ENCODE results near the gene PDXDC1. TPM values are rescaled to one million over a fixed set of nuclear protein-coding genes. Genes with fewer than 3 reads are reported as not detected.
A peak's percentile ranks its signal among the peaks of the same experiment; 100 is the strongest.
"Not testable (repeated sequence)": the region's sequence is repeated elsewhere in the genome, so short reads cannot be mapped to it uniquely, and the experiment has no call there.

The PDXDC1 gene
- total and polyA plus RNA-seq, 4 donors = 35.7 to 109 (median 69.6) TPM

- not testable (repeated sequence) for H3K9me3 ChIP-seq (ENCODE audit: control insufficient read depth in 4 of 4, insufficient read depth in 3 of 4, low read length in 3 of 4); H3K4me1 ChIP-seq (ENCODE audit: control insufficient read depth in 5 of 5, insufficient read depth in 5 of 5, low read length in 5 of 5); H3K27ac ChIP-seq (ENCODE audit: low read depth in 1 of 2, low read length in 1 of 2); H3K36me3 ChIP-seq (ENCODE audit: control insufficient read depth in 4 of 4, insufficient read depth in 4 of 4, low read length in 4 of 4); ATAC-seq (ENCODE audit: insufficient read depth, low FRiP score); H3K9ac ChIP-seq (ENCODE audit: insufficient read depth in 1 of 2, low read length in 2 of 2); DNase-seq; H3K4me3 ChIP-seq; H3K27me3 ChIP-seq (ENCODE audit: control insufficient read depth in 3 of 3, insufficient read depth in 3 of 3, low read length in 2 of 3)
- WGBS, 2 donors = 81 to 86% methylated on average over 1 of the region's 1 CpG
Measured at GRCh38 chr16:15090663-15091269, 115.9 kb downstream of the PDXDC1 start.

- H3K9ac ChIP-seq (ENCODE audit: insufficient read depth in 1 of 2, low read length in 2 of 2) = peak overlapping the region; percentile 44 to 83
- ATAC-seq (ENCODE audit: insufficient read depth, low FRiP score); H3K9me3 ChIP-seq (ENCODE audit: control insufficient read depth in 4 of 4, insufficient read depth in 3 of 4, low read length in 3 of 4); DNase-seq; H3K27me3 ChIP-seq (ENCODE audit: control insufficient read depth in 3 of 3, insufficient read depth in 3 of 3, low read length in 2 of 3); H3K4me1 ChIP-seq (ENCODE audit: control insufficient read depth in 5 of 5, insufficient read depth in 5 of 5, low read length in 5 of 5); H3K36me3 ChIP-seq (ENCODE audit: control insufficient read depth in 4 of 4, insufficient read depth in 4 of 4, low read length in 4 of 4): not testable (repeated sequence)
- peak overlapping the region; percentile 88 to 92 for H3K27ac ChIP-seq (ENCODE audit: low read depth in 1 of 2, low read length in 1 of 2)
- 7 to 8% methylated on average over 11 to 12 of the region's 14 CpGs for WGBS, 2 donors
- H3K4me3 ChIP-seq = peak overlapping the region; percentile 68
Measured at GRCh38 chr16:15093571-15093954, 118.7 kb downstream of the PDXDC1 start.

GRCh38 chr16:15093955-15094827 is 119.4 kb downstream of the PDXDC1 start, which contains the start of gene RRN3:
Gene RRN3 (minus strand): TSS chr16:15094272. CDS start chr16:15094233, 39 bp downstream.
- Histone ChIP-seq H3K4me3 (peak within 1 kb of the TSS; percentile 68), H3K9ac (ENCODE audit: insufficient read depth in 1 of 2, low read length in 2 of 2) (peak within 1 kb of the TSS; percentile 44 to 91), H3K27ac (ENCODE audit: low read depth in 1 of 2, low read length in 1 of 2) (peak within 1 kb of the TSS; percentile 90 to 92)
- not testable (repeated sequence) for H3K4me1 ChIP-seq (ENCODE audit: control insufficient read depth in 5 of 5, insufficient read depth in 5 of 5, low read length in 5 of 5); H3K36me3 ChIP-seq (ENCODE audit: control insufficient read depth in 4 of 4, insufficient read depth in 4 of 4, low read length in 4 of 4); H3K9me3 ChIP-seq (ENCODE audit: control insufficient read depth in 4 of 4, insufficient read depth in 3 of 4, low read length in 3 of 4); H3K27me3 ChIP-seq (ENCODE audit: control insufficient read depth in 3 of 3, insufficient read depth in 3 of 3, low read length in 2 of 3)
- DNase-seq (peak; percentile 94 to 97 (median 95)), ATAC-seq (ENCODE audit: insufficient read depth, low FRiP score) (peak; percentile 98)
- WGBS, 2 donors = 3 to 4% methylated on average over 52 to 56 of the region's 56 CpGs

- DNase-seq; ATAC-seq (ENCODE audit: insufficient read depth, low FRiP score); H3K4me1 ChIP-seq (ENCODE audit: control insufficient read depth in 5 of 5, insufficient read depth in 5 of 5, low read length in 5 of 5); H3K9me3 ChIP-seq (ENCODE audit: control insufficient read depth in 4 of 4, insufficient read depth in 3 of 4, low read length in 3 of 4); H3K27ac ChIP-seq (ENCODE audit: low read depth in 1 of 2, low read length in 1 of 2); H3K36me3 ChIP-seq (ENCODE audit: control insufficient read depth in 4 of 4, insufficient read depth in 4 of 4, low read length in 4 of 4); H3K9ac ChIP-seq (ENCODE audit: insufficient read depth in 1 of 2, low read length in 2 of 2); H3K4me3 ChIP-seq; H3K27me3 ChIP-seq (ENCODE audit: control insufficient read depth in 3 of 3, insufficient read depth in 3 of 3, low read length in 2 of 3): not testable (repeated sequence)
- WGBS, 2 donors = 75 to 78% methylated on average over 8 of the region's 9 CpGs
Measured at GRCh38 chr16:15096583-15096972, 121.8 kb downstream of the PDXDC1 start.

- H3K4me1 ChIP-seq (ENCODE audit: control insufficient read depth in 5 of 5, insufficient read depth in 5 of 5, low read length in 5 of 5); ATAC-seq (ENCODE audit: insufficient read depth, low FRiP score): not testable (repeated sequence)
- 81 to 94% methylated on average over 2 of the region's 2 CpGs for whole genome bisulfite sequencing, 2 donors
Measured at GRCh38 chr16:15099366-15099909, 124.6 kb downstream of the PDXDC1 start.

GRCh38 chr16:15100372-15100987 is 125.7 kb downstream of the PDXDC1 start:
- H3K27me3 ChIP-seq (ENCODE audit: control insufficient read depth in 3 of 3, insufficient read depth in 3 of 3, low read length in 2 of 3); H3K36me3 ChIP-seq (ENCODE audit: control insufficient read depth in 4 of 4, insufficient read depth in 4 of 4, low read length in 4 of 4); ATAC-seq (ENCODE audit: insufficient read depth, low FRiP score); H3K9me3 ChIP-seq (ENCODE audit: control insufficient read depth in 4 of 4, insufficient read depth in 3 of 4, low read length in 3 of 4); H3K4me3 ChIP-seq; H3K4me1 ChIP-seq (ENCODE audit: control insufficient read depth in 5 of 5, insufficient read depth in 5 of 5, low read length in 5 of 5); DNase-seq; H3K9ac ChIP-seq (ENCODE audit: insufficient read depth in 1 of 2, low read length in 2 of 2); H3K27ac ChIP-seq (ENCODE audit: low read depth in 1 of 2, low read length in 1 of 2): not testable (repeated sequence)
- WGBS, 2 donors = 83 to 89% methylated on average over 5 of the region's 5 CpGs

More at GRCh38 chr16:15099366-15099909, 124.6 kb downstream of the PDXDC1 start:
- not testable (repeated sequence) for H3K27me3 ChIP-seq (ENCODE audit: control insufficient read depth in 3 of 3, insufficient read depth in 3 of 3, low read length in 2 of 3); DNase-seq; H3K9me3 ChIP-seq (ENCODE audit: control insufficient read depth in 4 of 4, insufficient read depth in 3 of 4, low read length in 3 of 4); H3K27ac ChIP-seq (ENCODE audit: low read depth in 1 of 2, low read length in 1 of 2); H3K4me3 ChIP-seq; H3K36me3 ChIP-seq (ENCODE audit: control insufficient read depth in 4 of 4, insufficient read depth in 4 of 4, low read length in 4 of 4); H3K9ac ChIP-seq (ENCODE audit: insufficient read depth in 1 of 2, low read length in 2 of 2)

GRCh38 chr16:15127641-15128425 is 153.0 kb downstream of the PDXDC1 start:
- 98% methylated on average over 22 to 35 of the region's 48 CpGs for WGBS, 2 donors
- peaks cover 0 to 16% (median 0%) of the 10 kb centered on the region in 4 donors for H3K36me3 ChIP-seq (ENCODE audit: control insufficient read depth in 4 of 4, insufficient read depth in 4 of 4, low read length in 4 of 4)

More at GRCh38 chr16:15127641-15128425, 153.0 kb downstream of the PDXDC1 start:
- not testable (repeated sequence) for H3K4me3 ChIP-seq; H3K9me3 ChIP-seq (ENCODE audit: control insufficient read depth in 4 of 4, insufficient read depth in 3 of 4, low read length in 3 of 4); H3K4me1 ChIP-seq (ENCODE audit: control insufficient read depth in 5 of 5, insufficient read depth in 5 of 5, low read length in 5 of 5); ATAC-seq (ENCODE audit: insufficient read depth, low FRiP score); H3K27ac ChIP-seq (ENCODE audit: low read depth in 1 of 2, low read length in 1 of 2); H3K27me3 ChIP-seq (ENCODE audit: control insufficient read depth in 3 of 3, insufficient read depth in 3 of 3, low read length in 2 of 3); DNase-seq; H3K9ac ChIP-seq (ENCODE audit: insufficient read depth in 1 of 2, low read length in 2 of 2)
